ENCODE results near the gene CARNS1.

GRCh38 chr11:67429038-67429668 lies 13.7 kb downstream of the CARNS1 start:
- TF ChIP-seq SMC3 (conservative IDR thresholded peaks at IDR 0.05; ENCODE audit: poor library complexity) = no peak
- TF ChIP-seq POLR2AphosphoS5 (IDR thresholded peaks at IDR 0.05) = no peak
- no peak for TF ChIP-seq CTCF (IDR thresholded peaks at IDR 0.05; ENCODE audit: poor library complexity, severe bottlenecking)
- TF ChIP-seq REST (IDR thresholded peaks at IDR 0.05; ENCODE audit: borderline replicate concordance) = no peak
- TF ChIP-seq EP300 (conservative IDR thresholded peaks at IDR 0.05; ENCODE audit: poor library complexity, severe bottlenecking) = no peak
- TF ChIP-seq MXI1 (conservative IDR thresholded peaks at IDR 0.05; ENCODE audit: poor library complexity, severe bottlenecking) = no peak

Data from neural cell (in vitro differentiated cells).